K562 (cell line): Measurements from ENCODE around the gene OR2F2. TPM values are rescaled to one million over a fixed set of nuclear protein-coding genes. Genes with fewer than 3 reads are reported as not detected.

Source experiments
- ATAC-seq: fragments of 200-7000 bp; cut with Tn5 transposase; 3 replicates; pipeline ENCODE4 v1.9.1; 2020; ENCODE audit warnings: moderate library complexity
- BruUV-seq: library from RNA; stranded (reverse); fragments of 400-500 nt; replicated peaks from 2 replicates; lab custom pipeline; 2021; lab: Mats Ljungman, UMichigan
- CTCF ChIA-PET: fragments of 300-600 bp; formaldehyde crosslinking; extraction: SDS; loops from one replicate; lab custom pipeline; 2021; ENCODE audit warnings: low intra/inter-chr PET ratio; lab: Yijun Ruan, JAX
- POLR2A ChIA-PET: fragments of 300-600, 350-650 bp; sonication (Branson Sonifier 250); formaldehyde crosslinking; extraction: SDS; loops from one replicate; lab custom pipeline; 2021; ENCODE audit warnings: antibody characterized with exemption, inconsistent platforms; lab: Yijun Ruan, JAX
- DNase-seq, 4 experiments: peaks; one replicate each; pipeline versions ENCODE4 v3.0.0 to v3.0.0-alpha.2; 2011 to 2018; ENCODE audit warnings: low spot score in 3 of 4, mixed read lengths in 3 of 4; ENCODE audit errors: extremely low read depth in 1 of 4
- FAIRE-seq: peaks from 2 replicates; lab custom pipeline; 2011; peaks lifted over from hg19 to GRCh38; lab: Jason Lieb, UNC
- H2AFZ ChIP-seq: 2 replicates; pipeline ENCODE4 v1.6.0; 2011; ENCODE audit warnings: low read depth, low read length, control low read depth, inconsistent platforms
- H3K27ac ChIP-seq: fragments of 200-600 bp; 3 replicates; pipeline ENCODE4 v1.8.0; 2011; ENCODE audit warnings: low read depth, mild to moderate bottlenecking, control low read depth, inconsistent platforms, low read length, moderate library complexity, mixed read lengths; ENCODE audit errors: extremely low read depth
- H3K27me3 ChIP-seq, 2 experiments: fragments of 300-600 bp in 1 of 2; 2 replicates in 1 of 2; 3 replicates in 1 of 2; pipeline versions ENCODE4 v1.6.0 to v1.8.0; 2011; ENCODE audit warnings: inconsistent platforms in 2 of 2, low read length in 2 of 2, mild to moderate bottlenecking in 1 of 2, mixed read lengths in 1 of 2, moderate library complexity in 1 of 2; ENCODE audit not compliant: control insufficient read depth in 2 of 2, insufficient read depth in 2 of 2
- H3K36me3 ChIP-seq: fragments of 300-600 bp; 3 replicates; pipeline ENCODE4 v1.8.0; 2011; ENCODE audit warnings: mild to moderate bottlenecking, low read length, inconsistent platforms; ENCODE audit not compliant: control insufficient read depth, insufficient read depth
- H3K4me1 ChIP-seq, 2 experiments: fragments of 200-600 bp in 1 of 2; replicated peaks in 1 of 2; 2 replicates in 1 of 2; 3 replicates in 1 of 2; pipeline versions ENCODE4 v1.5.1 to v1.8.0; 2011; ENCODE audit warnings: inconsistent platforms in 2 of 2, low read length in 2 of 2, mild to moderate bottlenecking in 1 of 2, mixed read lengths in 1 of 2, moderate library complexity in 1 of 2; ENCODE audit not compliant: control insufficient read depth in 2 of 2, insufficient read depth in 2 of 2
- H3K4me2 ChIP-seq: 2 replicates; pipeline ENCODE4 v1.6.1; 2011; ENCODE audit warnings: low read length, control low read depth, inconsistent platforms, mixed read lengths; ENCODE audit not compliant: insufficient read depth
- H3K4me3 ChIP-seq: fragments of 200-600 bp; sonication (generic), shearing (Covaris generic); 2 replicates; pipeline ENCODE4 v1.5.1; 2016; ENCODE audit warnings: control low read depth, inconsistent platforms
- H3K79me2 ChIP-seq: fragments of 200-600 bp; 3 replicates; pipeline ENCODE4 v1.8.0; 2011; ENCODE audit warnings: low read length, inconsistent platforms; ENCODE audit not compliant: control insufficient read depth, insufficient read depth
- H3K9ac ChIP-seq, 2 experiments: 2 replicates each; pipeline versions ENCODE4 v1.6.0 to v1.6.1; 2011; ENCODE audit warnings: low read depth in 2 of 2, low read length in 2 of 2, control low read depth in 1 of 2, inconsistent platforms in 1 of 2, mild to moderate bottlenecking in 1 of 2, mixed read lengths in 1 of 2; ENCODE audit not compliant: insufficient read depth in 1 of 2
- H3K9me1 ChIP-seq: one replicate; pipeline ENCODE4 v1.6.0; 2011; ENCODE audit warnings: inconsistent platforms, mild to moderate bottlenecking, low read length, moderate library complexity; ENCODE audit not compliant: control insufficient read depth, insufficient read depth
- H3K9me3 ChIP-seq: replicated peaks from 2 replicates; pipeline ENCODE4 v1.5.1; 2011; ENCODE audit warnings: low read depth, low read length, inconsistent platforms; ENCODE audit not compliant: control insufficient read depth, insufficient read depth
- H4K20me1 ChIP-seq: replicated peaks from 2 replicates; pipeline ENCODE4 v1.6.1; 2011; ENCODE audit warnings: low read length, inconsistent platforms, mixed read lengths; ENCODE audit not compliant: control insufficient read depth, insufficient read depth
- CREB1 ChIP-seq, 2 experiments: sonication (generic) in 1 of 2; formaldehyde crosslinking in 1 of 2; IDR thresholded peaks; 2 replicates each; pipeline versions ENCODE4 v1.6.1 to v1.8.0; 2012 to 2022; ENCODE audit warnings: inconsistent platforms in 1 of 2, mild to moderate bottlenecking in 1 of 2, missing genetic modification reagents in 1 of 2, moderate library complexity in 1 of 2
- FOXA1 ChIP-seq: fragments of 450-650 bp; IDR thresholded peaks from 2 replicates; pipeline ENCODE4 v1.6.1; 2016; ENCODE audit warnings: mild to moderate bottlenecking, borderline replicate concordance
- MECOM ChIP-seq: fragments of 250-450 bp; sonication (Bioruptor Pico); IDR thresholded peaks from 2 replicates; pipeline ENCODE4 v1.8.0; 2022; ENCODE audit warnings: inconsistent platforms
- MTA3 ChIP-seq: fragments of 450-650 bp; formaldehyde crosslinking; IDR thresholded peaks from 2 replicates; pipeline ENCODE4 v1.6.1; 2017; ENCODE audit warnings: mild to moderate bottlenecking, borderline replicate concordance
- PHF8 ChIP-seq: fragments of 200-600 bp; sonication (generic); IDR thresholded peaks from 2 replicates; pipeline ENCODE4 v1.6.1; 2012; ENCODE audit warnings: mixed run types, mild to moderate bottlenecking, inconsistent platforms, low read length, moderate library complexity, borderline replicate concordance
- SMARCC2 ChIP-seq: fragments of 450-650 bp; IDR thresholded peaks from 2 replicates; pipeline ENCODE4 v1.6.1; 2017; ENCODE audit warnings: antibody characterized with exemption, moderate library complexity, mild to moderate bottlenecking, low read depth
- SNIP1 ChIP-seq: fragments of 450-650 bp; IDR thresholded peaks from 2 replicates; pipeline ENCODE4 v1.7.1; 2017; ENCODE audit warnings: low read depth, mild to moderate bottlenecking
- ZNF134 ChIP-seq: fragments of 250-450 bp; sonication (Bioruptor Pico); conservative IDR thresholded peaks from 2 replicates; pipeline ENCODE4 v1.4.0; 2020
- ZNF143 ChIP-seq: sonication (generic); formaldehyde crosslinking; IDR thresholded peaks from 2 replicates; pipeline ENCODE4 v1.9.0; 2022; ENCODE audit warnings: mild to moderate bottlenecking, missing genetic modification reagents
- ZNF175 ChIP-seq: fragments of 200-800 bp; sonication (Bioruptor generic); IDR thresholded peaks from 2 replicates; pipeline ENCODE4 v1.6.1; 2016; ENCODE audit warnings: low read depth, mild to moderate bottlenecking, missing genetic modification characterization, missing compliant biosample characterization
- ZNF395 ChIP-seq: fragments of 200-800 bp; sonication (Bioruptor generic); IDR thresholded peaks from 2 replicates; pipeline ENCODE4 v1.6.1; 2017; ENCODE audit warnings: missing genetic modification characterization, missing compliant biosample characterization
- ZNF398 ChIP-seq: fragments of 250-450 bp; sonication (Bioruptor Pico); IDR thresholded peaks from 2 replicates; pipeline ENCODE4 v1.8.0; 2021; ENCODE audit warnings: moderate library complexity, mild to moderate bottlenecking, inconsistent platforms
- ZNF431 ChIP-seq: sonication (generic); formaldehyde crosslinking; IDR thresholded peaks from 2 replicates; pipeline ENCODE4 v1.8.0; 2022; ENCODE audit warnings: mild to moderate bottlenecking, missing genetic modification reagents
- WGBS: fragments of 100-300 bp; shearing (Covaris generic); methylation state at CpG from one replicate; pipeline ENCODE4 v1.1.6; 2016; ENCODE audit warnings: low coverage, mixed read lengths; ENCODE audit not compliant: insufficient coverage; ENCODE audit errors: missing lambda C conversion rate; 5-methylcytosine and 5-hydroxymethylcytosine counted together
- in situ Hi-C: fragments of 300-500 bp; cut with MboI; formaldehyde crosslinking; loops from 4 replicates; pipeline ENCODE4 v1.15.0; 2018; ENCODE audit warnings: inconsistent platforms, mixed read lengths
- intact Hi-C: fragments of 100-400 bp; cut with micrococcal nuclease; formaldehyde crosslinking; loops from 2 replicates; pipeline ENCODE4 v1.14.2; 2022
- polyA plus RNA-seq, 8 experiments: library from polyadenylated mRNA; depleted of rRNA in 4 of 8; stranded (reverse) in 5 of 8; unstranded in 3 of 8; fragments of >200 nt; fragmentation: Nextera tagmentation in 2 of 8; fragmentation: Illumina TruSeq in 1 of 8; extraction: Ambion mirVana in 2 of 8; extraction: Trizol in 1 of 8; gene quantifications; 2 replicates each; pipeline versions ENCODE4 v1.2.1 to v1.2.3, GENCODE V29; 2011 to 2014; ENCODE audit warnings: inconsistent platforms in 1 of 8, missing spikeins in 1 of 8
- total RNA-seq, 7 experiments: library from RNA; depleted of rRNA in 6 of 7; stranded (reverse); fragments of >200 nt in 6 of 7; fragmentation: Illumina TruSeq in 2 of 7; extraction: Trizol in 2 of 7; gene quantifications; 2 replicates each; pipeline versions ENCODE4 v1.2.1 to v1.2.3, GENCODE V29; 2011 to 2021; ENCODE audit warnings: low replicate concordance in 1 of 7
- TF ChIP-seq, protein P1 (sequence below): sonication (generic); formaldehyde crosslinking; IDR thresholded peaks from 2 replicates; pipeline ENCODE4 v1.8.1; 2023; ENCODE audit warnings: mild to moderate bottlenecking, missing genetic modification reagents, moderate library complexity

Gene OR2F2
- total and polyA plus RNA-seq, 9 of the 15 experiments (the other 6 are each of a cell fraction or from before 2014, with no cell fraction given) = not detected

DNA sequence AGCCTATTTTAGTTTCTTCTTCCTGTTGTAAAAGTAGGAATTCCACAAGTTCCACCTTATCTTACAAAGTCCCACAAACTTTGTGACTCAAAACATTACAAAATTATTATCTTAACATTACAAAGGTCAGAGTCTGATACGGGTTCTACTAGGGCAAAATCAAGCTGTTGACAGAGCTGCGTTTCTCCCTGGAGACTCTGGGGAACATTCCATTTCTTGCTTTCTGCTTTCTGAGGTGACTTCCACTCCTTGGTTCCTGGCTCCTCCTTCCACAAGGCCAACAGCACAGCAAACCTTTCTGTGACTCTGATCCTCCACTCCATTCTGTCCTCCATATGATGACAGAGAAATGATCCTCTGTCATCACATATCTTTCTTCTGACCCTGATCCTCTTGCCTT is 30.2 kb downstream of the OR2F2 start:
- no TSS peak for BruUV-seq
- Histone ChIP-seq H3K4me2 (no peak overlapping the region), H2AFZ (peak overlapping the region; percentile 27; the same call in 1 of the 2 replicates), H3K9ac (no peak overlapping the region), H3K27me3 (no peaks in the 10 kb centered on the region), H3K27ac (no peak overlapping the region), H4K20me1 (no peaks in the 10 kb centered on the region), H3K9me1 (no peaks in the 10 kb centered on the region), H3K9me3 (no peaks in the 10 kb centered on the region), H3K4me3 (no peak overlapping the region), H3K79me2 (no peaks in the 10 kb centered on the region)
- peak; percentile 65 for ATAC-seq
- DNase-seq = no peak
- no peak for TF ChIP-seq ZNF395
- no peak for TF ChIP-seq SMARCC2
- TF ChIP-seq, protein P1, sequence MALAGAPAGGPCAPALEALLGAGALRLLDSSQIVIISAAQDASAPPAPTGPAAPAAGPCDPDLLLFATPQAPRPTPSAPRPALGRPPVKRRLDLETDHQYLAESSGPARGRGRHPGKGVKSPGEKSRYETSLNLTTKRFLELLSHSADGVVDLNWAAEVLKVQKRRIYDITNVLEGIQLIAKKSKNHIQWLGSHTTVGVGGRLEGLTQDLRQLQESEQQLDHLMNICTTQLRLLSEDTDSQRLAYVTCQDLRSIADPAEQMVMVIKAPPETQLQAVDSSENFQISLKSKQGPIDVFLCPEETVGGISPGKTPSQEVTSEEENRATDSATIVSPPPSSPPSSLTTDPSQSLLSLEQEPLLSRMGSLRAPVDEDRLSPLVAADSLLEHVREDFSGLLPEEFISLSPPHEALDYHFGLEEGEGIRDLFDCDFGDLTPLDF (CRISPR knock-in tag) = no peak
- no peak for TF ChIP-seq MECOM (CRISPR knock-in tag)
- TF ChIP-seq SNIP1 = no peak
- no peak for TF ChIP-seq ZNF143 (CRISPR knock-in tag)
- TF ChIP-seq ZNF431 (CRISPR knock-in tag) = no peak
- TF ChIP-seq ZNF175 (CRISPR knock-in tag) = no peak
- TF ChIP-seq ZNF398 = no peak
- TF ChIP-seq CREB1 (IDR thresholded peaks at IDR 0.05) = no peak
- no peak for TF ChIP-seq CREB1 (CRISPR knock-in tag; IDR thresholded peaks at IDR 0.05)
- TF ChIP-seq MTA3 = no peak
- no peak for TF ChIP-seq PHF8
- TF ChIP-seq ZNF134 = no peak
- TF ChIP-seq FOXA1 = no peak
- TF ChIP-seq, all 486 proteins: peak for 0
- POLR2A ChIA-PET = interaction anchor here (1.0 kb wide), 2 partner anchors 9 to 10 kb away, joined by 3 read pairs; no protein-coding TSS in a partner anchor
- CTCF ChIA-PET = no interaction called here
- in situ Hi-C loops (no loop called here), intact Hi-C loops (no loop called here)
- no peaks in the 10 kb centered on the region for H3K36me3 ChIP-seq
- 0% methylated on average over 2 of the region's 2 CpGs for WGBS
- H3K4me1 ChIP-seq = no peaks in the 10 kb centered on the region
- no peak for FAIRE-seq
